Activated naive CD8-positive, alpha-beta T cell treated with anti-CD3 and anti-CD28 coated beads, Interleukin-2, amount 50 U/mL, for 16 hours (primary cell): ENCODE results near the gene NOTCH2NLA.
"Not testable (repeated sequence)": the region's sequence is repeated elsewhere in the genome, so short reads cannot be mapped to it uniquely, and the experiment has no call there.

Experiments
- DNase-seq: peaks from one replicate; pipeline ENCODE4 v3.0.0-alpha.2; 2020; ENCODE audit warnings: low read depth, low spot score

The NOTCH2NLA gene

GRCh38 chr1:146167740-146168139 lies 61.1 kb downstream of the NOTCH2NLA start:
- not testable (repeated sequence) for DNase-seq

GRCh38 chr1:146167273-146167672 lies 61.5 kb downstream of the NOTCH2NLA start:
- not testable (repeated sequence) for DNase-seq

GRCh38 chr1:146144465-146144864 lies 84.4 kb downstream of the NOTCH2NLA start, which contains the start of gene NBPF10:
NBPF10 (minus strand) TSS chr1:146144804; CDS start chr1:146144769, 35 bp downstream.
- not testable (repeated sequence) for DNase-seq
